Measurements from ENCODE around the gene RILPL2. TPM values are rescaled to one million over a fixed set of nuclear protein-coding genes. Genes with fewer than 3 reads are reported as not detected.
"Not testable (repeated sequence)": the region's sequence is repeated elsewhere in the genome, so short reads cannot be mapped to it uniquely, and the experiment has no call there.

RILPL2 gene
- polyA plus RNA-seq (2012; ENCODE audit: insufficient read depth, insufficient read length, low read depth), result 1.9 TPM

GRCh38 chr12:123436017-123436964, at the start of gene RILPL2:
RILPL2 (minus strand) TSS chr12:123436684; CDS start chr12:123436420, 264 bp downstream.
- no peaks in the 10 kb centered on the region for H3K27me3 ChIP-seq
- no peaks in the 10 kb centered on the region for H3K36me3 ChIP-seq
- no peaks in the 10 kb centered on the region for H3K4me1 ChIP-seq
- no peak for TF ChIP-seq CTCF (IDR thresholded peaks at IDR 0.05; ENCODE audit: low read depth, low read length)
- peak; percentile 83 for DNase-seq
- no peaks in the 10 kb centered on the region for H3K9me3 ChIP-seq
- peak within 1 kb of the TSS; percentile 88 for H3K4me3 ChIP-seq (ENCODE audit: low read depth, low read length)

GRCh38 chr12:123485756-123486155, 49.3 kb upstream of the RILPL2 start:
- H3K4me3 ChIP-seq (ENCODE audit: low read depth, low read length), result no peak overlapping the region
- no peak for DNase-seq
- H3K36me3 ChIP-seq, result no peaks in the 10 kb centered on the region
- H3K27me3 ChIP-seq, result no peaks in the 10 kb centered on the region
- no peaks in the 10 kb centered on the region for H3K4me1 ChIP-seq
- no peaks in the 10 kb centered on the region for H3K9me3 ChIP-seq
- TF ChIP-seq CTCF (IDR thresholded peaks at IDR 0.05; ENCODE audit: low read depth, low read length), result no peak

- no peak for DNase-seq
- Histone ChIP-seq H3K9me3 (no peaks in the 10 kb centered on the region), H3K4me3 (ENCODE audit: low read depth, low read length) (no peak overlapping the region), H3K36me3 (no peaks in the 10 kb centered on the region), H3K4me1 (no peaks in the 10 kb centered on the region), H3K27me3 (no peaks in the 10 kb centered on the region)
- TF ChIP-seq CTCF (IDR thresholded peaks at IDR 0.05; ENCODE audit: low read depth, low read length), result no peak
Observed at GRCh38 chr12:123483602-123484248, 47.2 kb upstream of the RILPL2 start.

- H3K27me3 ChIP-seq, result no peaks in the 10 kb centered on the region
- H3K4me3 ChIP-seq (ENCODE audit: low read depth, low read length), result no peak overlapping the region
- no peaks in the 10 kb centered on the region for H3K4me1 ChIP-seq
- no peak for DNase-seq
- H3K36me3 ChIP-seq, result no peaks in the 10 kb centered on the region
- TF ChIP-seq CTCF (IDR thresholded peaks at IDR 0.05; ENCODE audit: low read depth, low read length), result no peak
- no peaks in the 10 kb centered on the region for H3K9me3 ChIP-seq
Observed at GRCh38 chr12:123482876-123483275, 46.4 kb upstream of the RILPL2 start.

GRCh38 chr12:123481251-123481650, 44.8 kb upstream of the RILPL2 start:
- not testable (repeated sequence) for H3K27me3 ChIP-seq; H3K4me3 ChIP-seq (ENCODE audit: low read depth, low read length); H3K9me3 ChIP-seq; H3K4me1 ChIP-seq; DNase-seq; H3K36me3 ChIP-seq

GRCh38 chr12:123479442-123480180, 43.1 kb upstream of the RILPL2 start:
- no peak overlapping the region for H3K4me3 ChIP-seq (ENCODE audit: low read depth, low read length)
- H3K36me3 ChIP-seq, result no peaks in the 10 kb centered on the region
- no peaks in the 10 kb centered on the region for H3K9me3 ChIP-seq
- TF ChIP-seq CTCF (IDR thresholded peaks at IDR 0.05; ENCODE audit: low read depth, low read length), result no peak
- no peak for DNase-seq
- H3K4me1 ChIP-seq, result no peaks in the 10 kb centered on the region
- no peaks in the 10 kb centered on the region for H3K27me3 ChIP-seq
